Neural cell (in vitro differentiated cells): Measurements from ENCODE around the gene CSH1. TPM values are rescaled to one million over a fixed set of nuclear protein-coding genes. Genes with fewer than 3 reads are reported as not detected.
"Not testable (repeated sequence)": the region's sequence is repeated elsewhere in the genome, so short reads cannot be mapped to it uniquely, and the experiment has no call there.

ENCODE experiments used
- H2AFZ ChIP-seq: fragments of 200-600, 300-800 bp; sonication (generic), shearing (Covaris generic); 2 replicates; pipeline ENCODE4 v1.6.0; 2014; ENCODE audit warnings: low read depth, mild to moderate bottlenecking, antibody characterized with exemption, low read length, moderate library complexity
- H3F3A ChIP-seq: fragments of 200-600 bp; shearing (Covaris generic); 2 replicates; pipeline ENCODE4 v1.6.1; 2016; ENCODE audit warnings: mild to moderate bottlenecking, moderate library complexity, mixed read lengths, antibody characterized with exemption, low read length; ENCODE audit not compliant: insufficient read depth, poor library complexity, severe bottlenecking
- H3K27ac ChIP-seq: fragments of 200-600, 300-800 bp; sonication (generic), shearing (Covaris generic); 2 replicates; pipeline ENCODE4 v1.5.1; 2014; ENCODE audit warnings: mild to moderate bottlenecking, low read length, moderate library complexity
- H3K27me3 ChIP-seq: fragments of 300-800, 200-600 bp; sonication (generic), shearing (Covaris generic); 2 replicates; pipeline ENCODE4 v1.6.0; 2014; ENCODE audit warnings: mild to moderate bottlenecking, low read depth, low read length, moderate library complexity; ENCODE audit not compliant: insufficient read depth
- H3K36me3 ChIP-seq: fragments of 300-800, 200-600 bp; sonication (generic), shearing (Covaris generic); 2 replicates; pipeline ENCODE4 v1.5.1; 2014; ENCODE audit warnings: mild to moderate bottlenecking, antibody characterized with exemption, low read length, moderate library complexity; ENCODE audit not compliant: insufficient read depth
- H3K4me2 ChIP-seq: fragments of 300-800, 200-600 bp; sonication (generic), shearing (Covaris generic); 2 replicates; pipeline ENCODE4 v1.6.0; 2014; ENCODE audit warnings: mild to moderate bottlenecking, low read length
- H3K4me3 ChIP-seq: fragments of 300-800, 200-600 bp; sonication (generic), shearing (Covaris generic); 2 replicates; pipeline ENCODE4 v1.5.1; 2014; ENCODE audit warnings: mild to moderate bottlenecking, low read length, moderate library complexity
- H3K79me2 ChIP-seq: fragments of 200-600 bp; shearing (Covaris generic); replicated peaks from 2 replicates; pipeline ENCODE4 v1.6.0; 2014; ENCODE audit warnings: mild to moderate bottlenecking, low read length, moderate library complexity; ENCODE audit not compliant: insufficient read depth
- H3K9ac ChIP-seq: fragments of 300-800, 200-600 bp; sonication (generic), shearing (Covaris generic); 2 replicates; pipeline ENCODE4 v1.6.1; 2016; ENCODE audit warnings: mild to moderate bottlenecking, low read length, mixed read lengths
- H3K9me2 ChIP-seq: fragments of 200-600 bp; shearing (Covaris generic); 2 replicates; pipeline ENCODE4 v1.6.1; 2016; ENCODE audit warnings: mild to moderate bottlenecking, low read length, mixed read lengths; ENCODE audit not compliant: insufficient read depth
- H3K9me3 ChIP-seq: fragments of 200-600, 300-800 bp; sonication (generic), shearing (Covaris generic); 2 replicates; pipeline ENCODE4 v1.6.1; 2016; ENCODE audit warnings: mild to moderate bottlenecking, mixed run types, low read length, moderate library complexity, mixed read lengths
- H4K20me1 ChIP-seq: fragments of 200-600 bp; shearing (Covaris generic); 2 replicates; pipeline ENCODE4 v1.6.1; 2016; ENCODE audit warnings: mild to moderate bottlenecking, mixed run types; ENCODE audit not compliant: insufficient read depth
- CTCF ChIP-seq: fragments of 450-650 bp; IDR thresholded peaks from 2 replicates; pipeline ENCODE4 v1.5.1; 2014; ENCODE audit warnings: antibody characterized with exemption, mild to moderate bottlenecking, moderate library complexity; ENCODE audit not compliant: poor library complexity, severe bottlenecking
- EP300 ChIP-seq: fragments of 450-650 bp; conservative IDR thresholded peaks from 2 replicates; pipeline ENCODE4 v1.6.1; 2014; ENCODE audit warnings: antibody characterized with exemption, mild to moderate bottlenecking, moderate library complexity; ENCODE audit not compliant: poor library complexity, severe bottlenecking
- EZH2 ChIP-seq: fragments of 200-600, 300-800 bp; shearing (Covaris generic), sonication (generic); IDR thresholded peaks from 2 replicates; pipeline ENCODE4 v1.6.1; 2014; ENCODE audit warnings: antibody characterized with exemption, low read length, borderline replicate concordance, mild to moderate bottlenecking; ENCODE audit not compliant: insufficient read depth, poor library complexity, severe bottlenecking
- MXI1 ChIP-seq: fragments of 450-650 bp; conservative IDR thresholded peaks from 2 replicates; pipeline ENCODE4 v1.6.1; 2014; ENCODE audit warnings: antibody characterized with exemption, mild to moderate bottlenecking; ENCODE audit not compliant: poor library complexity, severe bottlenecking
- POLR2AphosphoS5 ChIP-seq: IDR thresholded peaks from 2 replicates; pipeline ENCODE4 v1.6.1; 2012
- RAD21 ChIP-seq: fragments of 450-650 bp; conservative IDR thresholded peaks from 2 replicates; pipeline ENCODE4 v1.6.1; 2014; ENCODE audit warnings: antibody characterized with exemption, mild to moderate bottlenecking, moderate library complexity
- REST ChIP-seq: IDR thresholded peaks from 2 replicates; pipeline ENCODE4 v1.6.1; 2012; ENCODE audit warnings: borderline replicate concordance
- SMC3 ChIP-seq: fragments of 450-650 bp; conservative IDR thresholded peaks from 2 replicates; pipeline ENCODE4 v1.6.1; 2014; ENCODE audit warnings: antibody characterized with exemption, mild to moderate bottlenecking, moderate library complexity; ENCODE audit not compliant: poor library complexity
- TAF1 ChIP-seq: IDR thresholded peaks from 2 replicates; pipeline ENCODE4 v1.6.1; 2012; ENCODE audit warnings: low read depth
- polyA plus RNA-seq: library from polyadenylated mRNA; depleted of rRNA; stranded (reverse); fragments of >200 nt; gene quantifications from 2 replicates; pipeline ENCODE4 v1.2.3, GENCODE V29; 2014

CSH1 gene
- polyA plus RNA-seq, 1 donor from 2014 or later, result not detected

GRCh38 chr17:63881935-63882601, 14.3 kb downstream of the CSH1 start, which contains the start of gene GH2:
Gene GH2 (minus strand): TSS chr17:63881944. CDS start chr17:63881801, 143 bp downstream.
- Histone ChIP-seq H3K27me3 (no peaks in the 10 kb centered on the region), H3K9me2 (no peaks in the 10 kb centered on the region), H4K20me1 (no peaks in the 10 kb centered on the region), H3K36me3 (no peaks in the 10 kb centered on the region), H2AFZ (no peak within 1 kb of the TSS), H3K4me3 (no peak within 1 kb of the TSS), H3F3A (no peaks in the 10 kb centered on the region), H3K9ac (no peak within 1 kb of the TSS), H3K79me2 (no peaks in the 10 kb centered on the region), H3K4me2 (no peak within 1 kb of the TSS), H3K9me3 (no peaks in the 10 kb centered on the region), H3K27ac (no peak within 1 kb of the TSS)
- TF ChIP-seq EP300 (no peak), EZH2 (no peak), CTCF (peak; percentile 19), TAF1 (no peak)

GRCh38 chr17:63881337-63881736, 15.0 kb downstream of the CSH1 start:
- H3K27ac ChIP-seq, H4K20me1 ChIP-seq, H3K4me3 ChIP-seq, H3F3A ChIP-seq, H3K9me3 ChIP-seq, H3K79me2 ChIP-seq, H3K36me3 ChIP-seq, H3K4me2 ChIP-seq, H3K9ac ChIP-seq, H3K9me2 ChIP-seq, H2AFZ ChIP-seq, H3K27me3 ChIP-seq: not testable (repeated sequence)

GRCh38 chr17:63880706-63881105, 15.7 kb downstream of the CSH1 start:
- H3K4me2 ChIP-seq, result no peak overlapping the region
- no peak overlapping the region for H3K4me3 ChIP-seq
- no peak overlapping the region for H2AFZ ChIP-seq
- H3K9me2 ChIP-seq, result no peaks in the 10 kb centered on the region
- no peaks in the 10 kb centered on the region for H3K79me2 ChIP-seq
- no peak overlapping the region for H3K27ac ChIP-seq
- no peaks in the 10 kb centered on the region for H3K36me3 ChIP-seq
- H3K27me3 ChIP-seq, result no peaks in the 10 kb centered on the region
- H3K9me3 ChIP-seq, result no peaks in the 10 kb centered on the region
- TF ChIP-seq MXI1 (no peak), POLR2AphosphoS5 (no peak), CTCF (no peak), RAD21 (no peak), EZH2 (no peak), REST (no peak), EP300 (no peak), TAF1 (no peak), SMC3 (no peak)
- H3F3A ChIP-seq, result no peaks in the 10 kb centered on the region
- H4K20me1 ChIP-seq, result no peaks in the 10 kb centered on the region
- no peak overlapping the region for H3K9ac ChIP-seq

- not testable (repeated sequence) for H4K20me1 ChIP-seq, H3K27me3 ChIP-seq, H3F3A ChIP-seq, H3K9ac ChIP-seq, H3K36me3 ChIP-seq, H3K9me2 ChIP-seq, H2AFZ ChIP-seq, H3K9me3 ChIP-seq, H3K27ac ChIP-seq, H3K4me3 ChIP-seq, H3K79me2 ChIP-seq, H3K4me2 ChIP-seq
Observed at GRCh38 chr17:63878413-63878812, 18.0 kb downstream of the CSH1 start.
